PFSK-1 (cell line): ENCODE results near the gene EARS2.

Experiments used
- FOXP2 ChIP-seq: optimal IDR thresholded peaks from 2 replicates; pipeline ENCODE3; 2011; ENCODE audit warnings: borderline replicate concordance, control low read depth, inconsistent platforms; ENCODE audit not compliant: insufficient read depth; ENCODE audit errors: extremely low read length, extremely low read depth
- POLR2AphosphoS5 ChIP-seq: IDR thresholded peaks from 2 replicates; pipeline ENCODE4 v1.6.1; 2012; ENCODE audit warnings: low read depth, mild to moderate bottlenecking, control low read depth, low read length, moderate library complexity
- REST ChIP-seq, 2 experiments: IDR thresholded peaks; 2 replicates each; pipeline versions ENCODE4 v1.6.1 to v1.8.0; 2011 to 2012; ENCODE audit warnings: low read depth in 2 of 2, low read length in 2 of 2, control low read depth in 1 of 2, inconsistent platforms in 1 of 2, mild to moderate bottlenecking in 1 of 2, moderate library complexity in 1 of 2; ENCODE audit not compliant: insufficient read depth in 1 of 2
- SIN3A ChIP-seq: IDR thresholded peaks from 2 replicates; pipeline ENCODE4 v1.6.1; 2012; ENCODE audit warnings: mild to moderate bottlenecking, low read length, moderate library complexity, borderline replicate concordance; ENCODE audit not compliant: insufficient read depth
- TAF1 ChIP-seq: IDR thresholded peaks from 2 replicates; pipeline ENCODE4 v1.6.1; 2012; ENCODE audit warnings: low read length, control low read depth, borderline replicate concordance; ENCODE audit not compliant: insufficient read depth

DNA sequence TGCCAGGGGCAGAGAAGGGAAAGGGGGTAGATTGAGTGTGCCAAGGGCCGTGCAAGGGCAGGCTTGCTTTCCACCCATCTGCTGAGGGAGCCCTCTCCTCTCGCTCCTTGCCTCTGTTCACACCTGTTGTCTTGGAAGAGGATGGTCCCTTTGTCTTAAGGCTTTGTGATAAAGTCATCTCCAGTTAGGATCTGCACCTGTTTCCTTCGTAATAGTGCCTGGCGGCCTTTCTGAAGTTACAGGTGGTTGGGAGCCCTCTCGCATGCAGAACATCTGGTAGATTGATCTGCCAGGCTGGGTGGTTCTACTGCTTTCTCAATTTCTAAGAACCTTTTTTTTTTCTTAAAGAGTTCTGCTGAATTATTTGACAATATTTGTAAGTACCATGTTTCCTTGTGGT, 16.7 kb upstream of the EARS2 start:
- TF ChIP-seq POLR2AphosphoS5: no peak
- no peak for TF ChIP-seq SIN3A
- no peak for TF ChIP-seq REST (IDR thresholded peaks at IDR 0.05; ENCODE audit: insufficient read depth in 1 of 2, low read depth in 2 of 2, low read length in 2 of 2)
- no peak for TF ChIP-seq TAF1
- TF ChIP-seq FOXP2: no peak
